Vagina (tissue), 2 donors: ENCODE data around the gene CBX5. TPM values are rescaled to one million over a fixed set of nuclear protein-coding genes. Genes with fewer than 3 reads are reported as not detected.
"Not testable (repeated sequence)": the region's sequence is repeated elsewhere in the genome, so short reads cannot be mapped to it uniquely, and the experiment has no call there.

Experiments used
- DNase-seq, 2 donors: peaks; one replicate each; pipeline ENCODE4 v3.0.0-alpha.2; 2017; ENCODE audit errors: extremely low spot score in 2 of 2
- H3K27ac ChIP-seq: fragments of 200-600 bp; sonication (generic); one replicate; pipeline ENCODE4 v1.5.1; 2019
- H3K27me3 ChIP-seq: fragments of 200-600 bp; sonication (generic); one replicate; pipeline ENCODE4 v1.5.1; 2019
- H3K36me3 ChIP-seq, 2 donors: fragments of 200-600 bp; sonication (generic); one replicate each; pipeline ENCODE4 v1.5.1; 2017 to 2019
- H3K4me1 ChIP-seq: fragments of 200-600 bp; sonication (generic); one replicate; pipeline ENCODE4 v1.5.1; 2019
- H3K4me3 ChIP-seq, 2 donors: fragments of 200-600 bp; sonication (generic); 1 replicate in 1 of 2; 2 replicates in 1 of 2; pipeline ENCODE4 v1.5.1; 2016 to 2019
- H3K9me3 ChIP-seq: fragments of 200-600 bp; sonication (generic); one replicate; pipeline ENCODE4 v1.5.1; 2019
- POLR2A ChIP-seq, 2 donors: fragments of 450-650 bp; IDR thresholded peaks; one replicate each; pipeline ENCODE4 v1.6.1; 2017; ENCODE audit warnings: antibody characterized with exemption in 2 of 2, mild to moderate bottlenecking in 2 of 2, moderate library complexity in 2 of 2
- POLR2AphosphoS5 ChIP-seq, 2 donors: sonication (generic); formaldehyde crosslinking; IDR thresholded peaks; one replicate each; pipeline ENCODE4 v1.9.0; 2017; ENCODE audit warnings: antibody characterized with exemption in 2 of 2, mild to moderate bottlenecking in 2 of 2, low read depth in 1 of 2; ENCODE audit not compliant: insufficient read depth in 1 of 2
- intact Hi-C: fragments of 100-400 bp; cut with DNase I; formaldehyde crosslinking; loops from one replicate; pipeline ENCODE4 v1.15.1; 2023
- total RNA-seq: library from RNA; depleted of rRNA; stranded (reverse); fragments of >200 nt; gene quantifications from one replicate; pipeline ENCODE4 v1.2.3, GENCODE V29; 2016
- TF ChIP-seq, protein P1 (sequence below), 3 experiments: fragments of 450-650 bp in 2 of 3; fragments of 200-600 bp in 1 of 3; sonication (generic) in 1 of 3; IDR thresholded peaks; one replicate each; pipeline ENCODE4 v1.5.1; 2017 to 2019; ENCODE audit warnings: antibody characterized with exemption in 3 of 3, mild to moderate bottlenecking in 2 of 3, moderate library complexity in 2 of 3

The CBX5 gene
- total RNA-seq, 1 donor from 2014 or later = 21.6 TPM

DNA sequence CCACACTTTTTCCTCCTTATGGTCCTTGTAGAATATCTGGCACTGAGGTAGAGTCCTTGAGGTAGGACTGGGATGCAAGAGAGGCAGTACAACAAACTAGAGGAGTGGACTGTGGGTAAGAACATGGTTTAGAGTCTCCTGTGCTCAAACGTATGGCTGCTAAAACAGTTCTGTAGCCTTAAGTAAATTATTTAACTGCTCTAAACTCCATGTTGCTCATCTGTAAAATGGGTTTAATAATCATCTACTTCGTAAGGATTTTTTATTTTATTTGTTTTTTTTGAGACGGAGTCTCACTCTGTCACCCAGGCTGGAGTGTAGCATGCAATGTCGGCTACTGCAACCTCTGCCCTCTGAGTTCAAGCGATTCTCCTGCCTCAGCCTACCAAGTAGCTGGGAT is 41.4 kb upstream of the CBX5 start:
- no peak overlapping the region for H3K4me3 ChIP-seq
- no peak for TF ChIP-seq POLR2AphosphoS5 (IDR thresholded peaks at IDR 0.05; ENCODE audit: insufficient read depth in 1 of 2, low read depth in 1 of 2)
- TF ChIP-seq, protein P1, sequence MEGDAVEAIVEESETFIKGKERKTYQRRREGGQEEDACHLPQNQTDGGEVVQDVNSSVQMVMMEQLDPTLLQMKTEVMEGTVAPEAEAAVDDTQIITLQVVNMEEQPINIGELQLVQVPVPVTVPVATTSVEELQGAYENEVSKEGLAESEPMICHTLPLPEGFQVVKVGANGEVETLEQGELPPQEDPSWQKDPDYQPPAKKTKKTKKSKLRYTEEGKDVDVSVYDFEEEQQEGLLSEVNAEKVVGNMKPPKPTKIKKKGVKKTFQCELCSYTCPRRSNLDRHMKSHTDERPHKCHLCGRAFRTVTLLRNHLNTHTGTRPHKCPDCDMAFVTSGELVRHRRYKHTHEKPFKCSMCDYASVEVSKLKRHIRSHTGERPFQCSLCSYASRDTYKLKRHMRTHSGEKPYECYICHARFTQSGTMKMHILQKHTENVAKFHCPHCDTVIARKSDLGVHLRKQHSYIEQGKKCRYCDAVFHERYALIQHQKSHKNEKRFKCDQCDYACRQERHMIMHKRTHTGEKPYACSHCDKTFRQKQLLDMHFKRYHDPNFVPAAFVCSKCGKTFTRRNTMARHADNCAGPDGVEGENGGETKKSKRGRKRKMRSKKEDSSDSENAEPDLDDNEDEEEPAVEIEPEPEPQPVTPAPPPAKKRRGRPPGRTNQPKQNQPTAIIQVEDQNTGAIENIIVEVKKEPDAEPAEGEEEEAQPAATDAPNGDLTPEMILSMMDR (IDR thresholded peaks at IDR 0.05) = no peak
- TF ChIP-seq POLR2A (IDR thresholded peaks at IDR 0.05) = no peak
- peaks cover 9% of the 10 kb centered on the region for H3K4me1 ChIP-seq
- no peak overlapping the region for H3K27ac ChIP-seq
- intact Hi-C loops = no loop called here
- DNase-seq = no peak
- no peaks in the 10 kb centered on the region for H3K27me3 ChIP-seq
- H3K9me3 ChIP-seq = no peaks in the 10 kb centered on the region
- H3K36me3 ChIP-seq = no peaks in the 10 kb centered on the region

DNA sequence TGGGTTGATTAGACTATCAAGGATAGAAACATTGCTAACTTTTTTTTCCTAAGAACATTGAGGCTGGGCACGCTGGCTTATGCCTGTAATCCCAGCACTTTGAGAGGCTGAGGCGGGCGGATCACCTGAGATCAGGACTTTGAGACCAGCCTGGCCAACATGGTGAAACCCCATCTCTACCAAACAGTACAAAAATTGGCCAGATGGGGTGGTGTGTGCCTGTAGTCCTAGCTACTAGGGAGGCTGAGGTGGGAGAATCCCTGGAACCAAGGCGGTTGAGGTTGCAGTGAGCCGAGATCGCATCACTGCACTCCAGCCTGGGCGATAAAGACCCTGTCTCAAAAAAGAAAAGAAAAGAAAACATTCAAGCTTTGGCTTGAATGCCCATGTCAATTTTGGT is 32.4 kb upstream of the CBX5 start:
- H3K9me3 ChIP-seq, intact Hi-C loops, H3K4me3 ChIP-seq, H3K4me1 ChIP-seq, DNase-seq, H3K27ac ChIP-seq, H3K27me3 ChIP-seq, H3K36me3 ChIP-seq: not testable (repeated sequence)

DNA sequence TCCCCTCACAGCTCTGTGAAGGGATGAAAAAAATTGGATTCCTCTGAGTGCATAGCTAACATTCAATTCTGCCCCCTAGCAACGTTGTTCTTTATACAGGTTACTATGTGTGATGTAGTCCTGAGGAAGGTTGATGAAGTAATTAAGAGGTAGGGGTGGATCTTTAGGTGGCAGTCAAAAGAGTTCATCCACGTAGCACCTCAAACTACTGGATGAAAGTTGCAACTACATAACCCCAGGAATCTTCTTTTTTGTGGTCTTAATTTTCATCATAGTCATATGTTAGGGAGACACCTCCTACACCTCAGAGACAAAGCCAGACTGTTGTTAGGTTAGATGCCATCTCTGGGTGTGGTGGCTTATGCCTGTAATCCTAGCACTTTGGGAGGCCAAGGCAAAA is 31.1 kb upstream of the CBX5 start:
- TF ChIP-seq, protein P1 (IDR thresholded peaks at IDR 0.05) = no peak
- TF ChIP-seq POLR2A (IDR thresholded peaks at IDR 0.05) (no peak), POLR2AphosphoS5 (IDR thresholded peaks at IDR 0.05; ENCODE audit: insufficient read depth in 1 of 2, low read depth in 1 of 2) (no peak)
- no peak for DNase-seq
- H3K4me1 ChIP-seq = no peaks in the 10 kb centered on the region

DNA sequence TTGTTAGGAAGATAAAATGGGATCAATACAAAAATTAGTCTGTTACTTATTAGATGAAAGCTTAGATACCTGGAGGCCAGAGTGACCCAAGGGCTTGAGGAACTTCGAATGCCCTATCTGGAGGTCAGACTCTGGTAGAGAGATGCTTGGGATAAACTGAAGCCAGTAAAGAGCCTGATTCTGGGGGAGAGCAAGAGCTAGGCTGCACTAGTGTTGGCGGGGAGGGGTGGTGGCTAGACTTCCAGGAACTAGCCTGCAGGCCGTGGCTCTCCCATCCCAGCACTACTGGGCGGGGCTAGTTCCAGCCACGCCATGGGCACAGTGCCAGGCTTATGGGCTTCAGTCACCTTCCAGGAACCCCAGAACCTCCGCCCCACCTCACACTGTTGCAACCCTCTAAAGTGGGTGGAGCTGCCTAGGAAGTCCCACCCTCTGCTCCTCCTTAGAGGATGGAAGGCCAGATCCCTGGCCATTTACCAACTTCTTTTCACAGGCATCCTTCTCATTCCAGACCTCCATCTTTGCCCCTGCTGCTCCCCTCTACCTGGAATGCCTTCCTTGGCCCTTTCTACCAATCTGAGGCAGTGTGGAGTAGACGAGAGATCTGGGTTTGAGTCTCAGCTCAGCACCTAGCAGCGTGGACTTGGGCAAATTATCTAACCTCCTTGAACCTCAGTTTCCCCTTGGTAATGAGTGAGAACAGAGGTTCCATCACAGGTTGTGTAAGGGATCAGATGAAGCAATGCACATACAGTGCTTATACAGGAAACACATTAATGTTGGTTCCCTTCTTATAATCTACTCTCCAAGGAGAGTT is 27.2 kb upstream of the CBX5 start:
- Histone ChIP-seq H3K4me1 (no peaks in the 10 kb centered on the region), H3K4me3 (no peak overlapping the region), H3K27me3 (no peaks in the 10 kb centered on the region), H3K9me3 (no peaks in the 10 kb centered on the region), H3K36me3 (no peaks in the 10 kb centered on the region), H3K27ac (no peak overlapping the region)
- no peak for DNase-seq
- intact Hi-C loops = no loop called here
- TF ChIP-seq POLR2A (IDR thresholded peaks at IDR 0.05) (no peak), POLR2AphosphoS5 (IDR thresholded peaks at IDR 0.05; ENCODE audit: insufficient read depth in 1 of 2, low read depth in 1 of 2) (no peak)
- TF ChIP-seq, protein P1 (IDR thresholded peaks at IDR 0.05) = no peak

More for the DNA sequence above, 31.1 kb upstream of the CBX5 start:
- Histone ChIP-seq H3K36me3 (no peaks in the 10 kb centered on the region), H3K9me3 (no peaks in the 10 kb centered on the region), H3K27ac (no peak overlapping the region), H3K27me3 (no peaks in the 10 kb centered on the region), H3K4me3 (no peak overlapping the region)
- intact Hi-C loops = no loop called here

DNA sequence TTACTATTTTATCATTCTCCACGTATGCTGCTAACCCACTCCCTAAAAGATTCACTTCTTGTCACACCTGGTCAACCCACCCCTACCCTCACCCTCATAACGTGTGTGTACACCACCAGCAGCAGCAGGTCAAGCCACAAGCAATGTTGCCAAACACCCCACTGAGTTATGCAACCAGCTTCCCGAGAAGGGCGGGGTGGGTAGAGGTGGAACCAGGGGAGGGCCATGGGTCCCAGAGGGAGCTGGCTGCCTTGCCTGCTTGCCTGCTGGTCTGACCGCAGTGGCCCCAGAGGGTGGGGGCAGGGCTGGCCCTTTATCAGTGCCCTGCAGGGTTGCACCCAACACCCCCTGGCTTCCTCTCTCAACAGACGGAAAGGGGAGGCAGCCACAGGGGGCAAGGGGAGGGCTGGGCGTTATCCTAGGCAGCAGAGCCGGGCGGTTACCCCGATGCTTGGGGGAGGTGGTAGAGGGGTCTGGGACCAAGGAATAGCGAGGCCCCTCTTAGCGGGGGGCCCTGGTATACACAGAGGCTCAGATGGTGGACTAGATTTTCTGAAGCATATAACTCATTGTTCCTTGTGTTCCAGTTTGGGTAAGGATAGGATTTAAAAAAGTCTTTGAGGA is 24.4 kb upstream of the CBX5 start:
- H3K27ac ChIP-seq = no peak overlapping the region
- no peaks in the 10 kb centered on the region for H3K36me3 ChIP-seq
- peaks cover 12% of the 10 kb centered on the region for H3K4me1 ChIP-seq
- TF ChIP-seq POLR2A (IDR thresholded peaks at IDR 0.05) (no peak), POLR2AphosphoS5 (IDR thresholded peaks at IDR 0.05; ENCODE audit: insufficient read depth in 1 of 2, low read depth in 1 of 2) (no peak)
- TF ChIP-seq, protein P1 (IDR thresholded peaks at IDR 0.05) = no peak
- H3K27me3 ChIP-seq = no peaks in the 10 kb centered on the region
- no peak for DNase-seq
- intact Hi-C loops = no loop called here
- H3K4me3 ChIP-seq = no peak overlapping the region
- no peaks in the 10 kb centered on the region for H3K9me3 ChIP-seq
